Fibroblast of pulmonary artery (primary cell): ENCODE measurements around the gene LAIR2.
"Not testable (repeated sequence)": the region's sequence is repeated elsewhere in the genome, so short reads cannot be mapped to it uniquely, and the experiment has no call there.

ENCODE experiments used
- DNase-seq: peaks from one replicate; pipeline ENCODE4 v3.0.0-alpha.2; 2010; ENCODE audit warnings: low read depth
- H3K4me3 ChIP-seq: replicated peaks from 2 replicates; pipeline ENCODE4 v1.5.1; 2011; ENCODE audit warnings: low read depth, mild to moderate bottlenecking, control low read depth, low read length, moderate library complexity
- CTCF ChIP-seq: IDR thresholded peaks from 2 replicates; pipeline ENCODE4 v1.5.1; 2011; ENCODE audit warnings: mild to moderate bottlenecking, control low read depth, low read length, inconsistent platforms; ENCODE audit errors: missing control alignments

LAIR2 gene

GRCh38 chr19:54506079-54506478 is 3.4 kb downstream of the LAIR2 start:
- no peak overlapping the region for H3K4me3 ChIP-seq
- no peak for DNase-seq
- no peak for TF ChIP-seq CTCF

DNA sequence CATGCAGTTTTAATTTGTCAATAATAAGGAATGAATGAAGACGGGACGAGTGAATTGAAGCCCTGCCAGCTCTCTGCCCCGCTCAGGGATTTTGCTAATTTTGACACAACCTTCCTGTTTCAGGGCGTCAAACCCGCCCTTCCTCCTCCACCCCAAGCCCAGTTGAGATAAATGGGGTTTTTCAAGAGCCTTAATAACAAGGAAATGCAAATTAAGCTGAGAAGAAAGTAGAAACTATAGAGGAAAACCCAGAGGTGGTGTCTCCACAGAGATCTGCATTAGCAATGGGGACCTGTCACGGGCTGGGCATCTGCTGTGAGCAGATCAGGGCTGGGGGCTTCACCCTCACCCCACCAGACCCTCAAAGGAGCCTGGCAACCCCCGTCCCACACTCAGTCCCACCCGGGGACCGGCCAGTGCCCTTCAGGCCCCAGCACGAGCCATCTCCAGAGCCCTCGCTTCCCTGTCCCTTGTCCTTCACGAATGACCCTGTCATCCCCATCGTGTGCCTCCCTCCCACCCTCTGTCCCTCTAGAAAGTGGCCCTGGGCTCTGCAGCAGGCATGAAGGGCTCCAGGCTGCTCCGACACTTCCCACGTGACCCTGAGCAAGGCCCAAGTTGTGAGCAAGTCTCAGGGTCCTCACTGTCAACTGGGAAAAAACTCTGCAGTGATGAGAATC is 4.5 kb downstream of the LAIR2 start:
- not testable (repeated sequence) for H3K4me3 ChIP-seq, DNase-seq

DNA sequence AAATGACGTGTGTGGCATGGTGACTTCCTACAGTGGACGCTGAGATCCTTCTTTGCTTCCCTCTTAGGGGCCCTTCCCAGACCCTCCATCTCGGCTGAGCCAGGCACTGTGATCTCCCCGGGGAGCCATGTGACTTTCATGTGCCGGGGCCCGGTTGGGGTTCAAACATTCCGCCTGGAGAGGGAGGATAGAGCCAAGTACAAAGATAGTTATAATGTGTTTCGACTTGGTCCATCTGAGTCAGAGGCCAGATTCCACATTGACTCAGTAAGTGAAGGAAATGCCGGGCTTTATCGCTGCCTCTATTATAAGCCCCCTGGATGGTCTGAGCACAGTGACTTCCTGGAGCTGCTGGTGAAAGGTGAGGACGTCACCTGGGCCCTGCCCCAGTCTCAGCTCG is 5.2 kb downstream of the LAIR2 start:
- no peak overlapping the region for H3K4me3 ChIP-seq
- TF ChIP-seq CTCF: no peak
- no peak for DNase-seq

DNA sequence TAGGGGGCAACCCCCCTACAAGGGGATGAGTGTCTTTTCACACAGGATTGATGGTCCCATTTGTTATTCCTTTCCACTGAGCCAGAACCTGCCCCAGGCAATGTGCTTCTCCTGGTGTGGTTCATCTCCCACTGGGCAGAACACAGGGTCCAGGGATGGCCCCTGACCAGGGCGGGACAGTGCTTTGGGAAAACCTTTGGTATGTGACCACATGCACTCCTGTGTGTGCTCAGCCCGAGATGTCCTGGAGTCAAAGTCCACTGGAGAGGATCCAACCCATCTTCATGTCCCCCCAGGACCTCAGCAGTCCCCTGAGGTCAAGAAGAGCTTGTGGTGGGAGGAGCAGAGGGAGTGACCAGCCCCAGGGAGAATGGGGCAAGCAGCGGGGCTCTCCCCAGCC is 5.9 kb downstream of the LAIR2 start:
- H3K4me3 ChIP-seq, DNase-seq: not testable (repeated sequence)

- not testable (repeated sequence) for H3K4me3 ChIP-seq, DNase-seq
Measured at GRCh38 chr19:54509200-54509940, 6.7 kb downstream of the LAIR2 start.

GRCh38 chr19:54515156-54515555 is 12.5 kb downstream of the LAIR2 start:
- no peak overlapping the region for H3K4me3 ChIP-seq
- no peak for TF ChIP-seq CTCF
- no peak for DNase-seq

DNA sequence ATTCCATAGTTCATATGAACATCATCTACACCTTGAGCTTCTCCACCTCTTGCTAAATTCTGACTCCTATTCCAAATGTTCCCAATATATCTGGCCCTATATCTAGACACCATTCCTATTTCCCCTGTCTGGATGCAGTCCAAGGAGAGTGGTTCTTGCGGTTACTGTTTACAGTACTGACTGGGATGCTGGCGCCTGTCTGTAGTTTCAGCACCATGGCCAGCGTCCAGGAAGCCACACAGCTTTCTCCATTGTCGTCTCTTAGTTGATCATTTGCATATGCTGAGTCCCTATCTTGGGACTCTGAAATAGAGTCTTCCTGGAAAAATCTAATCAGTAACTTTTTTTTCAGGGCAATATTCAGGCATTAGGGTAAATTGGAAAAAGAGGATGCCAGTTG is 14.9 kb downstream of the LAIR2 start:
- H3K4me3 ChIP-seq: no peak overlapping the region
- DNase-seq: peak; percentile 40
- TF ChIP-seq CTCF: no peak

DNA sequence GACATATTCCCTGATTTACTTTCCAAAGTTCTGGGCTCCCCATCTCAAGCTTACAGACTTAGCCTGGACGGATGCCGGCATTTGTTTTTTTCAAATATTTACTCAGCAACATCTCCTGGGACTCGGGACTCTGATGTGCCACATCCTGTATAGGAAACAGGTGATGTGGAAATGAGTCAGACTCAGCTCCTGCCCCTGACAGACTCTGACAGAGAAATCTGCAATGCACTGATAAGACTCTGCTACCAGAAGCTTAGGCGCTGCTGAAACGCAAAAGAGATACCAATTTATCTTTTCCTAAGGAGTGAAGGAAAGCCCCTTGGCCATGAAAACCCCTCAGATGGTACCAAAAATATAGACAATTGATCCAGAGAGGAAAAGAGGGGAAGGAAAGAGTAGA is 16.2 kb downstream of the LAIR2 start:
- DNase-seq: no peak
- H3K4me3 ChIP-seq: no peak overlapping the region
- no peak for TF ChIP-seq CTCF
